Lung (tissue), 12 donors: Measurements from ENCODE around the gene CCDC150. TPM values are rescaled to one million over a fixed set of nuclear protein-coding genes. Genes with fewer than 3 reads are reported as not detected.

Experiments used
- ATAC-seq: fragments of 200-7000 bp; cut with Tn5 transposase; one replicate; pipeline ENCODE4 v1.9.1; 2020; ENCODE audit warnings: moderate number of reproducible peaks; ENCODE audit not compliant: insufficient read depth, low FRiP score
- DNase-seq, 3 donors: peaks; one replicate each; pipeline ENCODE4 v3.0.0-alpha.2; 2013 to 2017
- H3K27ac ChIP-seq, 2 donors: one replicate each; pipeline ENCODE4 v1.5.1; 2013; ENCODE audit warnings: mild to moderate bottlenecking in 2 of 2, moderate library complexity in 2 of 2, control low read depth in 1 of 2, inconsistent platforms in 1 of 2, low read depth in 1 of 2, low read length in 1 of 2
- H3K27me3 ChIP-seq, 3 donors: one replicate each; pipeline ENCODE4 v1.5.1; 2013; ENCODE audit warnings: low read length in 2 of 3; ENCODE audit not compliant: control insufficient read depth in 3 of 3, insufficient read depth in 3 of 3
- H3K36me3 ChIP-seq, 4 donors: one replicate each; pipeline ENCODE4 v1.5.1; 2013; ENCODE audit warnings: low read length in 4 of 4, mild to moderate bottlenecking in 1 of 4, moderate library complexity in 1 of 4; ENCODE audit not compliant: control insufficient read depth in 4 of 4, insufficient read depth in 4 of 4
- H3K4me1 ChIP-seq, 5 donors: one replicate each; pipeline ENCODE4 v1.5.1; 2013; ENCODE audit warnings: low read length in 5 of 5, mild to moderate bottlenecking in 2 of 5, moderate library complexity in 1 of 5; ENCODE audit not compliant: control insufficient read depth in 5 of 5, insufficient read depth in 5 of 5
- H3K4me3 ChIP-seq: one replicate; pipeline ENCODE4 v1.5.1; 2013; ENCODE audit warnings: mild to moderate bottlenecking, control low read depth, moderate library complexity
- H3K9ac ChIP-seq, 2 donors: one replicate each; pipeline ENCODE4 v1.5.1; 2013; ENCODE audit warnings: low read length in 2 of 2, control low read depth in 1 of 2; ENCODE audit not compliant: insufficient read depth in 1 of 2
- H3K9me3 ChIP-seq, 4 donors: one replicate each; pipeline ENCODE4 v1.5.1; 2013; ENCODE audit warnings: low read length in 3 of 4, mild to moderate bottlenecking in 1 of 4, moderate library complexity in 1 of 4; ENCODE audit not compliant: control insufficient read depth in 4 of 4, insufficient read depth in 3 of 4
- WGBS, 2 donors: extraction: QIAGEN DNeasy Blood & Tissue Kit; methylation state at CpG; one replicate each; pipeline ENCODE4 v1.1.7; 2013; 5-methylcytosine and 5-hydroxymethylcytosine counted together
- polyA plus RNA-seq, 2 donors: library from polyadenylated mRNA; stranded (reverse); fragments of 200-250 nt; gene quantifications; one replicate each; pipeline ENCODE4 v1.2.1, GENCODE V29; 2013
- total RNA-seq, 2 donors: library from RNA; depleted of rRNA in 1 of 2; stranded (reverse); fragments of >200 nt in 1 of 2; gene quantifications; one replicate each; pipeline ENCODE4 v1.2.1, GENCODE V29; 2014 to 2021
- TF ChIP-seq, protein P1 (sequence below): IDR thresholded peaks from 2 replicates; pipeline ENCODE4 v1.5.1; 2012; ENCODE audit warnings: mild to moderate bottlenecking; ENCODE audit errors: control extremely low read depth, extremely low read depth
- donor health status: control.
- donor health status: control.
- donor health status: Bipolar disorder and iron deficiency.
- donor health status: healthy.
- donor health status: DM: yes; HTN: yes; CAD: no.

Gene CCDC150
- total and polyA plus RNA-seq, 4 donors: 0.31 to 7.1 (median 0.93) TPM

DNA sequence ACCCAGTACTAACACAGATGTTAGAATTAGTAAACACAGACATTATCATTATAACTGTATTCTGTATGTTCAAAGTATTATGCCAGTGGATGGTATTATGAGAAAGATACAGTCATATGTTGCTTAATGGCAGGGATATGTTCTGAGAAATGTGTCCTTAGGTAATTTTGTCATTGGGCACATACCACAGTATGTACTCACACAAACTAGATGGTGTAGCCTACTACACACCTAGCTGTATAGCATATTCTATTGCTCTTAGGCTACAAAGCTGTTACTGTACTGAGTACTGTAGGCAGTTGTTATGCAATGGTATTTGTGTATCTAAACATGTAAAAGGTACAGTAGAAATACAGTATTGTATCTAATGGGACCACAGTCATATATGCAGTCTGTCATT, 106.2 kb downstream of the CCDC150 start:
- no peak overlapping the region for H3K27ac ChIP-seq
- TF ChIP-seq, protein P1, sequence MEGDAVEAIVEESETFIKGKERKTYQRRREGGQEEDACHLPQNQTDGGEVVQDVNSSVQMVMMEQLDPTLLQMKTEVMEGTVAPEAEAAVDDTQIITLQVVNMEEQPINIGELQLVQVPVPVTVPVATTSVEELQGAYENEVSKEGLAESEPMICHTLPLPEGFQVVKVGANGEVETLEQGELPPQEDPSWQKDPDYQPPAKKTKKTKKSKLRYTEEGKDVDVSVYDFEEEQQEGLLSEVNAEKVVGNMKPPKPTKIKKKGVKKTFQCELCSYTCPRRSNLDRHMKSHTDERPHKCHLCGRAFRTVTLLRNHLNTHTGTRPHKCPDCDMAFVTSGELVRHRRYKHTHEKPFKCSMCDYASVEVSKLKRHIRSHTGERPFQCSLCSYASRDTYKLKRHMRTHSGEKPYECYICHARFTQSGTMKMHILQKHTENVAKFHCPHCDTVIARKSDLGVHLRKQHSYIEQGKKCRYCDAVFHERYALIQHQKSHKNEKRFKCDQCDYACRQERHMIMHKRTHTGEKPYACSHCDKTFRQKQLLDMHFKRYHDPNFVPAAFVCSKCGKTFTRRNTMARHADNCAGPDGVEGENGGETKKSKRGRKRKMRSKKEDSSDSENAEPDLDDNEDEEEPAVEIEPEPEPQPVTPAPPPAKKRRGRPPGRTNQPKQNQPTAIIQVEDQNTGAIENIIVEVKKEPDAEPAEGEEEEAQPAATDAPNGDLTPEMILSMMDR: no peak
- peaks cover 0 to 4% (median 0%) of the 10 kb centered on the region in 5 donors for H3K4me1 ChIP-seq
- no peak for DNase-seq
- no peak overlapping the region for H3K9ac ChIP-seq
- no peaks in the 10 kb centered on the region for H3K9me3 ChIP-seq
- no peak for ATAC-seq
- no peaks in the 10 kb centered on the region for H3K27me3 ChIP-seq
- H3K4me3 ChIP-seq: no peak overlapping the region
- H3K36me3 ChIP-seq: no peaks in the 10 kb centered on the region

DNA sequence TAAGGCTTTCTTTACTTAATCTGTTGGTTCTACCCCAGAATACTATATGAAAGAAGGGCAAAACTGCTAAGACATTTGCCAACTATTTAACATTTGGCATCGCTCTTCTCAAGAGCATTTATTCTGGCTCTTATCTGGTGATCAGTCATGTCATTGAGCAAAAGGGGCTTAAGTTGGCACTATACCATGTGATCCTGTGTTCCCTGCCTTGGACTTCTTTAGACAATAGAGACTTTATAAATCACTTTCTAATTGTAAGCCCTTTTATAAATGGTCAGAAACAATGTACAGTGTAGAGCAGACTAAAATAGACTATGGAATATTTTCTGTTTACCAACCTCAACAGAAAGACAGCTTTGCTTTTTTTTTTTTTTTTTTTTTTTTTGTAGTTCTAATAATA, 107.9 kb downstream of the CCDC150 start:
- no peak overlapping the region for H3K9ac ChIP-seq
- H3K4me1 ChIP-seq: peaks cover 0 to 4% (median 0%) of the 10 kb centered on the region in 5 donors
- no peak overlapping the region for H3K4me3 ChIP-seq
- DNase-seq: no peak
- no peak overlapping the region for H3K27ac ChIP-seq
- H3K27me3 ChIP-seq: no peaks in the 10 kb centered on the region
- TF ChIP-seq, protein P1: no peak
- H3K9me3 ChIP-seq: no peaks in the 10 kb centered on the region
- no peak for ATAC-seq
- 67 to 78% methylated on average over 1 of the region's 1 CpG for WGBS, 2 donors
- H3K36me3 ChIP-seq: no peaks in the 10 kb centered on the region

DNA sequence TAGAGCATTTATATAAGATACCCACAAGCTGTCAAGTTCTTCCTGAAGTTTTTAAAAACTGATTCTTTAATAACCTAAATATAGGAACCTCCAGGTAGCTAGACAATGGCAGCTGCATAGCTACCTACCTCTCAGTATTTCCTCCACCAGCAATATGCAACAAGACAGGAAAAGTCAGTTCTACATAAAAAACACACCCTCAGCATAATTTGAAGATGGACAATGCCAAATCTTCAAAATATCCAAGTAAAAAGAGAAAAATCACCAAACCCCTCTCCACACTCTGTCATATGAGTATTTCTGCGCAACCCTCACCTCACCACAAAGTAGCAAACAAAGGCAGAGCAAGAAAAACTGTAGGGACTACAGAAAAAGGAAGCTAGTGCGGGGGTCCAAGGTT, 108.6 kb downstream of the CCDC150 start:
- 85 to 94% methylated on average over 2 of the region's 2 CpGs for WGBS, 2 donors
- Histone ChIP-seq H3K27ac (no peak overlapping the region), H3K9me3 (no peaks in the 10 kb centered on the region), H3K9ac (no peak overlapping the region), H3K36me3 (no peaks in the 10 kb centered on the region), H3K4me1 (peaks cover 0 to 1% (median 0%) of the 10 kb centered on the region in 5 donors), H3K4me3 (no peak overlapping the region), H3K27me3 (no peaks in the 10 kb centered on the region)
- TF ChIP-seq, protein P1: no peak
- DNase-seq: no peak
- ATAC-seq: no peak

DNA sequence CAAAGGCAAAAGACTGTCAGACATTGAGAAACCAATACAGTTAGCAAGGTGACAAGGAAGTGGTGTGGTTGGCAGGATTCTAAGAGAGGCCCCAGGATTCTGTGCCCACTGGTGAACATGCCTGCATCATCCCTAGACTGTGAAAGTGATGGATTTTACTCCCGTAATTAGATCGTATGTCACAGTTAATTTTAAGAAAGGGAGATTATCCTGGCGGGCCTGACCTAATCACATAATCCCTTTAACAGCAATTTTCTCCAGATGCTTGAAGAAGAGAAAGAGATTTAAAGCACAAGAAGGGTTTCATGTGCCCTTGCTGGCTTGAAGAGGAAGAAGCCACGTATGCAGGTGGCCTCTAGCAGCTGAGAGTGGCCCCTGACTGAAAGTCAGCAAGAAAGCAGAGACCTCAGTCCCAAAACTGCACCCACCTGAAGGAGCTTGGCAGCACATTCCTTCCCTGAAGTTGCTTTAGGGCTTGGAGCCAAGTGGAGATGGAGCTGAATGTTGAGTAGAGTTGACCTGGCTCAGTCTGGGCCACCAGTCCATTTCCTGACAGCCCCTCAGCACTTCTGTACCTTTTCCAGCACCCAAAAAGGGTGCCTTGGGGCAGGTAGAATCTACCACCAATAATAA, 110.9 kb downstream of the CCDC150 start:
- H3K36me3 ChIP-seq: no peaks in the 10 kb centered on the region
- TF ChIP-seq, protein P1: no peak
- H3K9me3 ChIP-seq: no peaks in the 10 kb centered on the region
- ATAC-seq: no peak
- DNase-seq: no peak
- H3K9ac ChIP-seq: no peak overlapping the region
- no peaks in the 10 kb centered on the region for H3K4me1 ChIP-seq
- no peak overlapping the region for H3K27ac ChIP-seq
- 89 to 95% methylated on average over 4 of the region's 4 CpGs for WGBS, 2 donors
- H3K4me3 ChIP-seq: no peak overlapping the region
- H3K27me3 ChIP-seq: no peaks in the 10 kb centered on the region
